ENCODE measurements around the gene TXNRD2.
"Not testable (repeated sequence)": the region's sequence is repeated elsewhere in the genome, so short reads cannot be mapped to it uniquely, and the experiment has no call there.

Gene TXNRD2

DNA sequence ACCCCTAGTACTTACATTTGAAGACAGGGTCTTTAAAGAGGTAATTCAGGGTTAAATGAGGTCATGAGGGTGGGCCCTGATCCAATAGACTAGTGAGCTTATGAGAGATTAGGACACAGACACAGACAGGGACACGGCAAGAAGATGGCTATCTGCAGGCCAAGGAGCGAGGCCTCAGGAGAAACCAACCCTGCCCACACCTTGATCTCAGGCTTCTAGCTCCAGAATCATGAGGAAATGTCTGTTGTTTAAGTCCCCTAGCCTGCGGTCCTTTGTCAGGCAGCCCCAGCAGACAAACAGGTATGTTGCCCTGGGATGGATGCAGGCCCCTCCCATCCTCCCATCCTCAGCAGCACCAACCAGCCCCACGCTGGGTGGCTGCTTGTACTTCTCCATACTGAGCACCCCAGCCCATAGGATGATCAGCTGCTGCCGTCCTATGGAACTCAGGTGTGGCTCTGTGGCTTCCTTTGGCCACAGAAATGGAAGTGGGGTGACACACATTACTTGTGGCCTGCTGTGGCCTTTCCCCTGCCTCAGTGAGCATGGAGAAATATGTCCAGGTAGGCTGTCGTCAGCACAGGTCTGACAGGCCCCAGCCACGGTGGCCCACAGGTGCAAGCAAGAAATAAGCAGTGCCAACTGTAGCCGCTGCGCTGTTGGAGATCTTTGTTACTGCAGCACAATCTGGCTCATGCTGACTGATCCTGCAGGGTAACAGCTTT is 94.8 kb downstream of the TXNRD2 start:
- no peak for DNase-seq (ENCODE audit: low read depth in 2 of 2)

- DNase-seq (ENCODE audit: low read depth in 2 of 2) = no peak
These were observed 96.4 kb downstream of the TXNRD2 start for GRCh38 chr22:19845054-19845722.

- DNase-seq (ENCODE audit: low read depth in 2 of 2) = no peak
These were observed 97.1 kb downstream of the TXNRD2 start for GRCh38 chr22:19844377-19845053.

GRCh38 chr22:19843857-19844376 is 97.7 kb downstream of the TXNRD2 start:
- DNase-seq (ENCODE audit: low read depth in 2 of 2) = no peak

DNA sequence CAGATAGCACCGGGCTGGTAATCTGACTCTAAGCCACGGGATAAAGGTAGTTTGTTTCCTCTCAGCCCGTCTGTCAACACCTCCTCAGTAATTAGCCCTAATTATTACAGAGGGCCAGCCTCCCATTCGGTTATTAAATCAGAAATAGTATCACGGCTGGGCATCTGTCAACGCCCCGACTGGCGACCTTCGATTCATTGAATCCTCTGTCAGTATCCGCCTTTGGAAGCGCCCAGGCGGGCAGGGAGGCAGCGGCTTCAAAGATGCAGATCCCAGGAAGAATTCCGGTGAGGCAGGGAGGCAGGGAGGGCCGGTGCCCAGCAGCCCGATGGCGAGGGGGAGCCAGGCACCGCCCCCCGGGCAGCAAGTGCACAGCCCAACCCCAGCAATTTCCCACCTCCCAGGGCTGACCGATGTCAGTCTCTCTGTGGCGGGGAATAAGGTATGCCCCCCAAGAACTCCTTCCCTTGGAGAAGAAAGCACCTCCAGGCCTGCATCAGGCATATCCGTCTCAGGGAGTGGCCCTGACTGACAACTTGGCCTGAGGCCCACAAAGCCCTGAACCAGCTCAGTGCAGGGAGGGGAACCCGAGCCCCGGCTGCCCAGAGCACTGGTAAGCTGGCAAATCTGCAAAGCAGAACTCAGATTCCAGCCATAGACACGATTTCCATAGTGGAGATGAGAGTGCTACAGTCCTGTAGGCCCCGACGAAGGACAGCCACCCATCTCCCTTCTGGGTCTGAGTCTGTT is 98.3 kb downstream of the TXNRD2 start:
- no peak for DNase-seq (ENCODE audit: low read depth in 2 of 2)

- DNase-seq (ENCODE audit: low read depth in 2 of 2) = no peak
These were observed 99.1 kb downstream of the TXNRD2 start for GRCh38 chr22:19842393-19843106.

DNA sequence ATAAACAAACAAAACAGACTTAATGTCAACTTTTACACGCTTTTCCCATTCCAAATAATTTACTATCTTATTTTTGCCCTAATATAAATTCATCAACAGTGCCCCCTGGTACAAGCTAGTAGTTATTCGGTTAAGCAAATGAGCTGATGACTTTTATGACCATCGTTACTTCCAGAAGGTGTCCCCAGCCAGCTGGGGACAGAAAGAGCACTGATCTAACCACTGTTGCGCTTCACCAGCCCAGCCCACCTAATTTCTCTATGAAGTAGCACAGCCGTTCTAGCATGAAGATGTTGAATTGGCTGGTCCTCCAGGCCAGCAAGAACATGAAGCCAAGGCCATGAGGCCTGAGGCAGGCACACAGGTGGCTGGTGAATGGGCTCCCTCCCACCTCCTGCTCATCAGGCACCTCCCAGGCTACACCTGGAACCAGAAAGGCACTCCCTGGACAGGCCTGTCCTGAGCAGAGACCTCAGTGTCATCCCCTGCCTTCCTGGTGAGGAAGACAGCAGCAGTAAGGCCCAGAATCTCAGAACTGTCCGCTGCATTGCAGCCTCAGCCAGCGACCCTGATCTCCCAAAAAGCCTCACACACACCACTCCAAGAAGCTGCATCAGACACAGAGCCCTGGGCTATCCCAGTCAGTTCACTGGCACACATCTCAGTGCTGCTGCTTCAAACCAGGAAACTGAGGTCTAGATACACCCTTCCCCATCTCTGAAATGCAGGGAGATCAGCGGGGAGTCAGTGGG is 99.8 kb downstream of the TXNRD2 start:
- DNase-seq (ENCODE audit: low read depth in 2 of 2) = no peak

DNA sequence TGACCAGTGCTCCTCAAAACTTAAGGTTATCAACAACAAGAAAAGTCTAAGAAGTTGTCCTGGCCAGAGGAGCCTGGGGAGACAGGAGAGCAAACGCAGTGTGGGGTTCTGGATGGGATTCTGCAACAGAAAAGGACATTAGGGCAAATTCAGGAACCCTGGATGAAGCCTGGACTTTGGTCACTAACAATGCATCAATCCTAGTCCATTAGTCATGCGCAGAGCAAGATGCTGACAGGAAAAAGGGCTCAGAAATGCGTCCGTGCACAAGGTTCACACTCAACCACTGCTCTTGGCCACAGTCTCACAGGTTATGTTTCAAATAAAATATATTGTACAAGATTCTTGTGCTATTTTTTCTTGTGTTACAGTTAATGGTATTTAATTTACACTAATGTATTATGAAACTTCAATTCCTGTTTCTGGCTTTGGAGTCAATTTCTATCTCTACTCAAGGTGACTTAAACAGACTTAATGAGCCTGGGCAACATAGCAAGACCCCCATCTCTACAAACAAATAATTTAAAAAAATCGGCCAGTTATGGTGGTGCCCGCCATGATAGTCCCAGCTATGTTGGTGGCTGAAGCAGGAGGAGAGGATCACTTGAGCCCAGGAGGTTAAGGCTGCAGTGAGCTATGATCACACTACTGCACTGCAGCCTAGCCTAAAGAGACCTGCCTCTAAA is 100.5 kb downstream of the TXNRD2 start:
- no peak for DNase-seq (ENCODE audit: low read depth in 2 of 2)

- DNase-seq (ENCODE audit: low read depth in 2 of 2) = no peak
These were observed 101.6 kb downstream of the TXNRD2 start for GRCh38 chr22:19840059-19840458.

DNA sequence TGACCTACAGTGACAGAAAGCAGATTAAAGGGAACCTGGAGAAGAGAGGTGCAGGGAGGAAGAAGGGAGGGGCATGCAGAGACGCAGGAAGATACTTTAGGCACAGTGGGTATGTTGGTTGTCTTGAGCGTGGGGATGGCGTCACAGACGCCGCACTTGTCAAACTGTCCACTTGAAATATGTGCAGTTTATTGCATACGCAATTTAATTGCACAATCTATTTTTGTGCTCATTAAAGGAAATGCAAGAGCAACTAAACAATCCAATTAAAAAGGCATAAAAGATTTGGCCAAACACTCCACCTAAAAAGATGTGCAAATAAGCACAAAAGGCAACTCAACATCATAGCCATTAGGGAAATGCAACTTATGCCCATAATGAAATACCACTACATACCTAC is 103.7 kb downstream of the TXNRD2 start:
- no peak for DNase-seq (ENCODE audit: low read depth in 2 of 2)

DNA sequence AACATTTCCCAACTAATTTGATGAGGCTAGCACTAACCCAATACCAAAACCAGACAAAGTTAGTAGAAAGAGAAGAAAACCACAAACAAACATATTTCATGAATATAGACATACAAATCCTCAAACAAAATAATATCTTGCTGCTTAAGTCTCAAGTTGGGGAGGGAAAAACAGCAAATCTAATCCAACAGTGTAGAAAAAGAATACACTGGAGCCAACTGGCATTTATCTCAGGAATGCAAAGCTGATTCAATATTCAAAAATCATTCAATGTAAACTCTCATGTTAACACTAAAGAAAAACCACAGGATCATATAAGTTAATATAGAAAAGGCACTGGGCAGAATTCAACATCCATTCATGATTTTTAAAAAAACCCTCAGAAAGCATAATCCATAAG is 105.1 kb downstream of the TXNRD2 start:
- DNase-seq (ENCODE audit: low read depth in 2 of 2) = no peak

DNA sequence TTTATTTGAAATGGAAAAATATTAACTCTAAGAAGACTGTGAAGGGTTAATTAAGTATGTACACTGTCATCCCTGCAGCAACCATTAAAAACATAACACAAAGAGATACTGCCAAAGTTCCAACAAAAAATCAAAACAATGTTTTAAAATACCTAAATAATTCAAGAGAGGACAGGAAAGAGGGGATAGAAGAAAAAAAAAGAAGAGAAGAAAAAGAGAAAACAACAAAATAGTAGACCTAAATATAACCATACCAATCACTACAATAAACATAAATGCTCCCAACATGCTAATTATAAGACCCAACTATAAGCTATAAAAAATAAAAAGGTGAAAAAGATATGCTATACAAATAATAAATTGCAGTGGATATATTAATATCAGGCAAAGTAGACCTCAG is 107.0 kb downstream of the TXNRD2 start:
- no peak for DNase-seq (ENCODE audit: low read depth in 2 of 2)

DNA sequence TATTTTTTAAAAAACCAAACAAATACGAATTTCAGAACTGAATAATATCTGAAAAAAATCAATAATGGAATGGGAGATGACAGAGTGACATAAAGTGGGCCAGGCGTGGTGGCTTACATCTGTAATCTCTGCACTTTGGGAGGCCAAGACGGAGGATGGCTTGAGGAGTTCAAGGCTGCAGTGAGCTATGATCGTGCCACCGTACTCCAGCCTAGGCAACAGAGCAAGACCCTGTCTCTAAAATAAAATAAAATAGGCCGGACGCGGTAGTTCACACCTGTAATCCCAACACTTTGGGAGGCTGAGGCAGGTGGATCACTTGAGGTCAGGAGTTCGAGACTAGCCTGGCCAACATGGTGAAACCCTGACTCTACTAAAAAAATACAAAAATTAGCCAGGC is 108.3 kb downstream of the TXNRD2 start:
- not testable (repeated sequence) for DNase-seq (ENCODE audit: low read depth in 2 of 2)

GRCh38 chr22:19832476-19833108 is 109.0 kb downstream of the TXNRD2 start:
- no peak for DNase-seq (ENCODE audit: low read depth in 2 of 2)

- not testable (repeated sequence) for DNase-seq (ENCODE audit: low read depth in 2 of 2)
These were observed 109.6 kb downstream of the TXNRD2 start for GRCh38 chr22:19831979-19832378.

DNA sequence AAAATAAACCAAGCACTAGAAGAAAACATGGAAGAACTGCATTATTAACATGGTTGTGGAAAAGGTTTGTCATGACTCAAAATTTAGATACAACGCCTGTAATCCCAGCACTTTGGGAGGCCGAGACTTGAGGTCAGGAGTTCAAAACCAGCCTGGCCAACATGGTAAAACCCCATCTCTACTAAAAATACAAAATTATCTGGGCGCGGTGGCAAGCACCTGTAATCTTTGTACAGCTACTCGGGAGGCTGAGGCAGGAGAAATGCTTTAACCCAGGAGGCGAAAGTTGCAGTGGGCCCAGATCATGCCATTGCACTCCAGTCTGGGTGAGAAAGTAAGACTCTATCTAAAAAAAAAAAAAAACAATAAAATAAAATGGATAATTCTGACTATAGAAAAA is 110.6 kb downstream of the TXNRD2 start:
- no peak for DNase-seq (ENCODE audit: low read depth in 2 of 2)

DNA sequence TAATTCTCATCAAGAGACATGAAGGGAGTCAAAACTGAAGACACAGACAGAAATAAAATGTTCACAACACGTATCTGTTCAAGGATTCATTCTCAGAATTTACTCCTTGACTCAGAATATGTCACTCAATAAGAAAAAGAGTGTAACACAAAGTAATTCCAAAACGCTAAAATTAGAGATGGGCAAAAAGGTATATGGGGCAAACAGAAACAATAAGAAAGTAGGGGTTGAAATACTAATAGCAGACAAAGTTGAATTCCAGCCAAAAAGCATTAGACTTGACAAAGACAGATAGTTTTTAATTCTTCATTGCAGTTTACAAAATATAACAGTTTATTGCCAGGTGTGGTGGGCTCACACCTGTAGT is 113.6 kb downstream of the TXNRD2 start:
- DNase-seq (ENCODE audit: low read depth in 2 of 2) = no peak

GRCh38 chr22:19827341-19828034 is 114.1 kb downstream of the TXNRD2 start:
- DNase-seq (ENCODE audit: low read depth in 2 of 2) = no peak

DNA sequence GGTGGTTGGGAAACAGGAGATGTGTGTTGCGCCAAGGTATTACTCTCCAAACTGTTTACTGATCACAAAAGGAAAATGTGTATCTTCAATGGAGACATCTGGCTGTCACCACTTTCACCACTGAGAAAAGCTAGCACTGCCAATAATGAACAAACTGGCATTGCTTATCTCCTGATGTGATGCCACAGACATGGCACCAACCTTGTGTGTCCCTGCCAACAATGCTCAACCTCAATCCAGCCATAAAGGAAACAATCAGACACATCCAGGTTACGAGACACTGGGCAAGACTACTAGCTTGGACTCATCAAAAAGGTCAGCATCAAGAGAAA is 115.0 kb downstream of the TXNRD2 start:
- DNase-seq (ENCODE audit: low read depth in 2 of 2) = no peak

Data from stimulated activated CD4-positive, alpha-beta T cell treated with anti-CD3 and anti-CD28 coated beads, Interleukin-12 subunit alpha, Interleukin-12 subunit beta, amount 100 ng/mL, for 24 hours (primary cell).